Measurements from ENCODE around the gene AOAH.

DNA sequence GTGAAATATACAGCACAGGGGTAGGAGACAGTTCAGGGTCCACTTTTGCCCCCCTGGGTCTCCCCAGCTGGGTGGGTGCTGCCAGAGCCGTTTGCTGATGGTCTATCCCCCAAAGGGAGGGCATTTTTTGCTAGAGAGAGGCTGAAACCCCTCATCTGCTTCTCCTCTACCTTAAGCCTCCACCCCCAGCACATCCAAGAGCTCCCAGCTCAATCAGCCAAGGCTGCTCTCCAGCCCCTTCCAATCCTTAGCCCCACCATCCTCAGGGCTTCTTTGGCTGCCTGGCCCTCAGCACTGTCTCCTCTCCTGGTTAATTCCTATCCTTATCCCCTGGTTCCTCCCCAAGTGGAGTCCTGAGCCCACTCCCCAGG, 153.1 kb downstream of the AOAH start:
- no peak for TF ChIP-seq ADNP (CRISPR knock-in tag; IDR thresholded peaks at IDR 0.05)
- TF ChIP-seq, protein P1, sequence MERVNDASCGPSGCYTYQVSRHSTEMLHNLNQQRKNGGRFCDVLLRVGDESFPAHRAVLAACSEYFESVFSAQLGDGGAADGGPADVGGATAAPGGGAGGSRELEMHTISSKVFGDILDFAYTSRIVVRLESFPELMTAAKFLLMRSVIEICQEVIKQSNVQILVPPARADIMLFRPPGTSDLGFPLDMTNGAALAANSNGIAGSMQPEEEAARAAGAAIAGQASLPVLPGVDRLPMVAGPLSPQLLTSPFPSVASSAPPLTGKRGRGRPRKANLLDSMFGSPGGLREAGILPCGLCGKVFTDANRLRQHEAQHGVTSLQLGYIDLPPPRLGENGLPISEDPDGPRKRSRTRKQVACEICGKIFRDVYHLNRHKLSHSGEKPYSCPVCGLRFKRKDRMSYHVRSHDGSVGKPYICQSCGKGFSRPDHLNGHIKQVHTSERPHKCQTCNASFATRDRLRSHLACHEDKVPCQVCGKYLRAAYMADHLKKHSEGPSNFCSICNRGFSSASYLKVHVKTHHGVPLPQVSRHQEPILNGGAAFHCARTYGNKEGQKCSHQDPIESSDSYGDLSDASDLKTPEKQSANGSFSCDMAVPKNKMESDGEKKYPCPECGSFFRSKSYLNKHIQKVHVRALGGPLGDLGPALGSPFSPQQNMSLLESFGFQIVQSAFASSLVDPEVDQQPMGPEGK (CRISPR knock-in tag; IDR thresholded peaks at IDR 0.05), result no peak
- TF ChIP-seq, protein P2, sequence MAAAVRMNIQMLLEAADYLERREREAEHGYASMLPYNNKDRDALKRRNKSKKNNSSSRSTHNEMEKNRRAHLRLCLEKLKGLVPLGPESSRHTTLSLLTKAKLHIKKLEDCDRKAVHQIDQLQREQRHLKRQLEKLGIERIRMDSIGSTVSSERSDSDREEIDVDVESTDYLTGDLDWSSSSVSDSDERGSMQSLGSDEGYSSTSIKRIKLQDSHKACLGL (CRISPR knock-in tag; IDR thresholded peaks at IDR 0.05), result no peak
- TF ChIP-seq, protein P3, sequence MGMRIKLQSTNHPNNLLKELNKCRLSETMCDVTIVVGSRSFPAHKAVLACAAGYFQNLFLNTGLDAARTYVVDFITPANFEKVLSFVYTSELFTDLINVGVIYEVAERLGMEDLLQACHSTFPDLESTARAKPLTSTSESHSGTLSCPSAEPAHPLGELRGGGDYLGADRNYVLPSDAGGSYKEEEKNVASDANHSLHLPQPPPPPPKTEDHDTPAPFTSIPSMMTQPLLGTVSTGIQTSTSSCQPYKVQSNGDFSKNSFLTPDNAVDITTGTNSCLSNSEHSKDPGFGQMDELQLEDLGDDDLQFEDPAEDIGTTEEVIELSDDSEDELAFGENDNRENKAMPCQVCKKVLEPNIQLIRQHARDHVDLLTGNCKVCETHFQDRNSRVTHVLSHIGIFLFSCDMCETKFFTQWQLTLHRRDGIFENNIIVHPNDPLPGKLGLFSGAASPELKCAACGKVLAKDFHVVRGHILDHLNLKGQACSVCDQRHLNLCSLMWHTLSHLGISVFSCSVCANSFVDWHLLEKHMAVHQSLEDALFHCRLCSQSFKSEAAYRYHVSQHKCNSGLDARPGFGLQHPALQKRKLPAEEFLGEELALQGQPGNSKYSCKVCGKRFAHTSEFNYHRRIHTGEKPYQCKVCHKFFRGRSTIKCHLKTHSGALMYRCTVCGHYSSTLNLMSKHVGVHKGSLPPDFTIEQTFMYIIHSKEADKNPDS (CRISPR knock-in tag; IDR thresholded peaks at IDR 0.05), result no peak
- TF ChIP-seq ZNF329 (CRISPR knock-in tag; IDR thresholded peaks at IDR 0.05; ENCODE audit: low read depth), result no peak
- no peak for TF ChIP-seq ARHGAP35 (CRISPR knock-in tag; IDR thresholded peaks at IDR 0.05; ENCODE audit: borderline replicate concordance)
- no peak for TF ChIP-seq ZNF605 (CRISPR knock-in tag; IDR thresholded peaks at IDR 0.05)
- TF ChIP-seq TCF12 (IDR thresholded peaks at IDR 0.05), result no peak
- no peak for TF ChIP-seq TCF12 (CRISPR knock-in tag; IDR thresholded peaks at IDR 0.05)
- TF ChIP-seq ARNT (IDR thresholded peaks at IDR 0.05), result no peak
- TF ChIP-seq ZNF615 (CRISPR knock-in tag; IDR thresholded peaks at IDR 0.05; ENCODE audit: borderline replicate concordance), result no peak
- no peak for TF ChIP-seq TBL1XR1 (IDR thresholded peaks at IDR 0.05; ENCODE audit: borderline replicate concordance, low read length, partially characterized antibody)
- no peak for TF ChIP-seq SUZ12 (IDR thresholded peaks at IDR 0.05; ENCODE audit: low read depth, low read length)
- TF ChIP-seq NR2C2 (CRISPR knock-in tag; IDR thresholded peaks at IDR 0.05; ENCODE audit: borderline replicate concordance), result no peak
- no peak for TF ChIP-seq POLR2A (IDR thresholded peaks at IDR 0.05; ENCODE audit: insufficient read depth in 1 of 2, low read depth in 2 of 2, low read length in 2 of 2)

Measured in HepG2 (cell line).